Right forelimb (tissue), 1 donor: ENCODE data around the gene LONRF3.

Source experiments
- DNase-seq: peaks from one replicate; pipeline ENCODE4 v3.0.0-alpha.2; 2018

LONRF3 gene

DNA sequence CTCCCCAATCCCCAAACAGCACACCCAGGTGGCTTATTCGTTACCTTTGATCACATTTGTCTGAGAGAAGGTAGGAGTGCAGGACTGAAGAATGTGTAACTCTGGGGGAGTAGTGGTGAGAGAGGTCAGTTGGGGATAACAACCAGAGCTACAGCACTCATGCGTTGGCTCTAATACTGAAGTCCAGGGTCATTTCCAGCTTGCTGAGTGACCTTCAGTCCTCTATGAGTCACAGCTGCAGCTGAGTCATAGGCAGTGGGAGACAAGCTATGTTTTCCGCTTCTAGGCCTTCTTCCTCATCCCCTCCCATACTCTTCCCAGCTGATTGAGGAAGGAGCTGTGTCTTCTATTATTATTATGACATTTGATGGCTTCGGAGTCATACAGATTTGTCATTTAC is 66.8 kb downstream of the LONRF3 start:
- no peak for DNase-seq

DNA sequence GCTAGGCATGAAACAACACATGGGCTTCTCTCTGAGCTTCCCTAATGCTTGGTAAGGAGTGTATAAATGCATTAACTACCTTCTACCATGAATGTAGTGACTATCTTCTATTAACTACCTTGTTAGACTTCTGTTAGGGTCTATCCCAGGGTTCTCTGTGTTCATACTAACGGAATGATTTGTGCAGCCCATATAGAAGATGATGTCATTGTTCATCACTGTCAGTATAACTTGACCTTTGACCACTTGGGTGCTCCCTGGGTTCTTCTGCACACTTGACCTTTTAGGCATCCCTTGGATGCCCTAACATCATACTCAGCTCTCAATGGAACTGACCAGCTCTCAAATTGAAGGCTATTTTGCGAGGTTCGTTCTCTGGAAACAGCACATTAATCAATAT is 67.6 kb downstream of the LONRF3 start:
- DNase-seq, result no peak

DNA sequence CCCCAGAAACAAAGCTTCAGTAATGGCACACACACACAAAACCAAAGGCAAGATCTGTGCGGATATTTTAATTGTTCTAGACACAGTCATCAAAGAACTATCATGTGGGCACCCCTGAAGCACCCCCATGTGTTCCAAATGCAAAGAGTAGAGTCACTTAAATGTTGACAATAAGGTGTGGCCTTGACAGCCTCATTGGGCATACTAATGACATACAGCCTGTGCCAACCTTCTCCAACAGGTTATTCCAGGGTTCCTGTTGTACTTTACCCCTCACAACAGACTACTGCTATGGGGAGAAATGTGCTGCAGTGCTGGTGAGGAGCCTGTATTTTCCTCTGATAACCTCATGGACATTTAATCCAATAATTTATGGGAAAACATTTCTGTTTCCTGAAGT is 68.6 kb downstream of the LONRF3 start:
- DNase-seq, result no peak

DNA sequence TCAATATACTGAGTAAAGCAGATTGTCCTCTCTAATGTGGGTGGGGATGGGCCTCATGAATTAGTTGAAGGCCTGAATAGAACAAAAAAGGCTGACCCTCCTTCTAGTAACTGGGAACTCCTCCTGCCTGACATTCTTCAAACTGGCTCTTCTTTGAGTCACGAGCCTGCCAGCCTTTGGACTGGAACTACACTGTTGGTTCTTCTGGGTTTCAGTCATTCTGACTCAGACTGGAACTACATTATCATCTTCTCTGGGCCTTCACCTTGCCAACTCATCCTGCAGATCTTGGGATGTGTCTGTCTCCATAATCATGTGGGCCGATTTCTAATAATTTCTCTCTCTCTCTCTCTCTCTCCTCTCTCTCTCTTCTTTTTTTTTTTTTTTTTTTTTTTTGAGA is 71.5 kb downstream of the LONRF3 start:
- DNase-seq, result no peak

DNA sequence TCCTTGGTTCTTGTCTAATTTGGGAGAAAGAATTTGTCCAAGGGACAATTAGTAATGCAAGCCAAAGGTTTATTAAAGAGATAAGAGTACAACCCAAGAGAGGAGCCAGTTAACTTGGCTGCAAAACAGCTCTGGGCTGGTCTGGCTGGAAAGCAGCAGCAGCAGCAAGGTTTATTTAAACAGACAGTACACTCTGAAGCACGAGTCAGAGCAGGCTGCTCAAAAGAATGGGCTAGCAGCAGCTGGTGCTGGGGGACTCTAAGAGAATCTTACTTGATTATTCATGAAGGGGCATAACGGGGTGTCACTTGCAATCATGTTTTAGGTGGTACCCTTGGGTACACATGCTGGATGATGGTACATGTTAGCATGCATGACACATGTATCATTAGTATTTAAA is 81.3 kb downstream of the LONRF3 start:
- no peak for DNase-seq

DNA sequence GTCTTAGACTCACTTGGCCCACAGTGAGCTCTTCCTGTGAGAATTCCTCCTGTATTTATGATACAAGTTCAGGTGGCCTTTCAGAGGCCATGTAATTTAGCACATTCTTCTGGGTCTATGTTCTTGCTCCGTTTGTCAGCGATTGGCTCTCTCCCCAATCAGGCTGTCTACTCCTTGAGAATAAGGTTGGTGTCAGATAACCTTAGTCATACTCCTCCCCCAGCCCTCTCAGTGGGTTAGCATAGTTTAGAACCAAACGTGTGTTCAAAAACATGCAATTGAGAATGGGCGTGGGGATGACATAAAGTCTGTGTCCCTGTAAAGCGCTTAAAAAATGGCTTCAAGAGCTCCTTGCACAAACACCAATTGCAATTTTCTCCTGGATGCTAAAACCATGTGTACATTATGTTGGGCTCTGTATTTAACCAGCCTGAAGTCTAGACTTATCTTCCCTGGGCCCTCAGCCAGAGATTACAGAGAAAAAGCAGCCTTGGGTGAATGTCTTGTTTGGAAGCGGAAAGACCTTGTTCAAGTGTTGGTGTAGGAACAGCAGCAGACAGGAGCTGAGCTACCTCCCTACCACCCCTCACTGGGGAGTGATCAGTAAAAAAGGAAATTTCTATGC is 88.4 kb downstream of the LONRF3 start:
- no peak for DNase-seq

DNA sequence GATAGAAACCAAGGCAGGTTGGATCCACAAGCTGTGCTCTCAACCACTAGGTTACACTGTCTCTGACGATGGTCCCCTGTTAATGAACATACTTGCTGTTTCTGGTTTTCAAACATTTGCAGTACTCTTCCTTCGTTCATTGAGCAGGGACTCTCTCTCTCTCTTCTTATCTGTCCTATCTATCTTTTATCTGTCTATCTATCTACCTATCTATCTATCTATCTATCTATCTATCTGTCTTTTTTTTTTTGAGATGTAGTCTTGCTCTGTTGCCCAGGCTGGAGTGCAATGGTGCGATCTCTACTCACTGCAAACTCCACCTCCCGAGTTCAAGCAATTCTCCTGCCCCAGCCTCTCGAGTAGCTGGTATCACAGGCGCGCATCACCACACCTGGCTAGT is 89.0 kb downstream of the LONRF3 start:
- DNase-seq, result no peak

DNA sequence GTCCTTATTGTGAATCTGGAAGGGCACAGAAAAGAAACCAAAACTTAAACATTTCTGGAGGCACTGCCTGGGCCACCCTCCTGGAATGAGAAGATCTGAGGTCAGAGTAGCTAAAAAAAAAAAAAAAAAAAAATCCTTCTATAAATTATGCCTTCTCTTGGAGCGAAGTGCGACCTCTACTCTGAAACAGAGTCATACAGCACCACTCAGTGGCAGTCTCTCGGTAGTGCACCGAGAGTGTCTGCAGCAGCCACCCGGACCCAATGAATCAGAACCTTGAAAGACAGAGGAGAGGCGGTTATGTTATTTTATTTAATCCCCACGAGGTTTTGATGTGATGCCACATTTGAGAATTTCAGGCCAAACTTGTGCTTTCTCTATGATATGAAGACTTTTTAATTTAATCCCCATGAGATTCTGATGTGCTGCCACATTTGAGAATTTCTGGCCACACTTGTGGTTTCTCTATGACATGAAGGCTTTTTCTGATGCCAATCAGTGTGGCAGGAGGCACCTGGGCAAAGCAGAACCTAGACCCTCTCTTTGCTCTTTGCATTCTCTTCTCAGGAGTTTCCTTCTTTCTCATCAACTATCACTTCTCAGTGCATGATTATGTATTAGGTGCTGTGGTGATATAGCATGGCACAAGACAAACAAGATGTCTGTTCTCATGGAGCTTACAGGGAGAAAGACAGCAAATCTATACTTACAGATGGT is 92.8 kb downstream of the LONRF3 start:
- peak; percentile 53 for DNase-seq
